ELF-1 (cell line): ENCODE measurements around the gene ME2.
"Not testable (repeated sequence)": the region's sequence is repeated elsewhere in the genome, so short reads cannot be mapped to it uniquely, and the experiment has no call there.

Experiments used
- DNase-seq: peaks from one replicate; pipeline ENCODE4 v3.0.0-alpha.2; 2016; ENCODE audit warnings: low read depth, low spot score

The ME2 gene

GRCh38 chr18:50878345-50879301 lies at the start of gene ME2:
Gene ME2 (plus strand): TSS chr18:50879118. CDS start chr18:50895821, 16,703 bp downstream.
- peak; percentile 96 for DNase-seq

- no peak for DNase-seq
Measured at GRCh38 chr18:50829644-50830043, 49.3 kb upstream of the ME2 start.

- DNase-seq, result no peak
Measured at GRCh38 chr18:50830544-50830943, 48.4 kb upstream of the ME2 start.

GRCh38 chr18:50832754-50833153 lies 46.2 kb upstream of the ME2 start:
- DNase-seq, result no peak

- not testable (repeated sequence) for DNase-seq
Measured at GRCh38 chr18:50833496-50833895, 45.4 kb upstream of the ME2 start.

GRCh38 chr18:50836521-50836957 lies 42.4 kb upstream of the ME2 start:
- no peak for DNase-seq

- DNase-seq, result no peak
Measured at GRCh38 chr18:50839341-50839740, 39.6 kb upstream of the ME2 start.

- no peak for DNase-seq
Measured at GRCh38 chr18:50839996-50840395, 38.9 kb upstream of the ME2 start.

- no peak for DNase-seq
Measured at GRCh38 chr18:50842846-50843245, 36.1 kb upstream of the ME2 start.

GRCh38 chr18:50844554-50844953 lies 34.4 kb upstream of the ME2 start:
- no peak for DNase-seq

- no peak for DNase-seq
Measured at GRCh38 chr18:50844960-50845359, 34.0 kb upstream of the ME2 start.

GRCh38 chr18:50847192-50847591 lies 31.7 kb upstream of the ME2 start:
- no peak for DNase-seq

- no peak for DNase-seq
Measured at GRCh38 chr18:50848061-50848551, 30.8 kb upstream of the ME2 start.

- no peak for DNase-seq
Measured at GRCh38 chr18:50848991-50849390, 29.9 kb upstream of the ME2 start.

GRCh38 chr18:50849419-50849821 lies 29.5 kb upstream of the ME2 start:
- DNase-seq, result no peak

- DNase-seq, result no peak
Measured at GRCh38 chr18:50850307-50851065, 28.4 kb upstream of the ME2 start.

- DNase-seq, result peak; percentile 45
Measured at GRCh38 chr18:50853863-50854271, 25.1 kb upstream of the ME2 start.

- DNase-seq, result no peak
Measured at GRCh38 chr18:50855976-50856757, 22.8 kb upstream of the ME2 start.

- not testable (repeated sequence) for DNase-seq
Measured at GRCh38 chr18:50857166-50857565, 21.8 kb upstream of the ME2 start.

GRCh38 chr18:50857694-50858093 lies 21.2 kb upstream of the ME2 start:
- no peak for DNase-seq

- no peak for DNase-seq
Measured at GRCh38 chr18:50859793-50860555, 18.9 kb upstream of the ME2 start.
